Measurements from ENCODE around the gene LZTFL1.

Gene LZTFL1

GRCh38 chr3:45814322-45814721 lies 27.6 kb downstream of the LZTFL1 start:
- TF ChIP-seq CTCF (IDR thresholded peaks at IDR 0.05; ENCODE audit: insufficient read depth, low read depth, low read length, missing control alignments), result no peak
- H3K4me3 ChIP-seq (ENCODE audit: low read depth, low read length), result no peak overlapping the region
- no peak for DNase-seq (ENCODE audit: low read depth)

- TF ChIP-seq CTCF (IDR thresholded peaks at IDR 0.05; ENCODE audit: insufficient read depth, low read depth, low read length, missing control alignments), result no peak
- H3K4me3 ChIP-seq (ENCODE audit: low read depth, low read length), result no peak overlapping the region
- no peak for DNase-seq (ENCODE audit: low read depth)
These were observed 34.0 kb downstream of the LZTFL1 start for GRCh38 chr3:45807681-45808540.

GRCh38 chr3:45807133-45807532 lies 34.8 kb downstream of the LZTFL1 start:
- no peak for TF ChIP-seq CTCF (IDR thresholded peaks at IDR 0.05; ENCODE audit: insufficient read depth, low read depth, low read length, missing control alignments)
- no peak overlapping the region for H3K4me3 ChIP-seq (ENCODE audit: low read depth, low read length)
- DNase-seq (ENCODE audit: low read depth), result no peak

- no peak for TF ChIP-seq CTCF (IDR thresholded peaks at IDR 0.05; ENCODE audit: insufficient read depth, low read depth, low read length, missing control alignments)
- DNase-seq (ENCODE audit: low read depth), result no peak
- H3K4me3 ChIP-seq (ENCODE audit: low read depth, low read length), result no peak overlapping the region
These were observed 35.8 kb downstream of the LZTFL1 start for GRCh38 chr3:45806072-45806471.

- H3K4me3 ChIP-seq (ENCODE audit: low read depth, low read length), result no peak overlapping the region
- no peak for DNase-seq (ENCODE audit: low read depth)
- TF ChIP-seq CTCF (IDR thresholded peaks at IDR 0.05; ENCODE audit: insufficient read depth, low read depth, low read length, missing control alignments), result no peak
These were observed 38.5 kb downstream of the LZTFL1 start for GRCh38 chr3:45803252-45803935.

GRCh38 chr3:45802146-45802545 lies 39.8 kb downstream of the LZTFL1 start:
- DNase-seq (ENCODE audit: low read depth), result no peak
- no peak overlapping the region for H3K4me3 ChIP-seq (ENCODE audit: low read depth, low read length)
- no peak for TF ChIP-seq CTCF (IDR thresholded peaks at IDR 0.05; ENCODE audit: insufficient read depth, low read depth, low read length, missing control alignments)
